H9 (cell line): ENCODE data around the gene NPBWR2. TPM values are rescaled to one million over a fixed set of nuclear protein-coding genes. Genes with fewer than 3 reads are reported as not detected.

Source experiments
- DNase-seq: peaks from one replicate; pipeline ENCODE4 v3.0.0-alpha.2; 2017
- H2AFZ ChIP-seq: one replicate; pipeline ENCODE4 v1.6.1; 2013; ENCODE audit warnings: mild to moderate bottlenecking, low read length, control low read depth, moderate library complexity
- H2AK5ac ChIP-seq: 2 replicates; pipeline ENCODE4 v1.6.1; 2013; ENCODE audit warnings: low read length, control low read depth, mixed read lengths; ENCODE audit not compliant: insufficient read length
- H2BK120ac ChIP-seq: one replicate; pipeline ENCODE4 v1.6.1; 2013; ENCODE audit warnings: low read depth, mild to moderate bottlenecking, low read length, control low read depth, inconsistent platforms; ENCODE audit not compliant: poor library complexity, severe bottlenecking
- H2BK12ac ChIP-seq: 2 replicates; pipeline ENCODE4 v1.6.1; 2013; ENCODE audit warnings: low read length, control low read depth, mixed read lengths, low read depth; ENCODE audit not compliant: insufficient read length
- H2BK15ac ChIP-seq: 2 replicates; pipeline ENCODE4 v1.6.1; 2013; ENCODE audit warnings: low read depth, low read length, control low read depth
- H2BK20ac ChIP-seq: one replicate; pipeline ENCODE4 v1.6.1; 2013; ENCODE audit warnings: low read depth, mild to moderate bottlenecking, low read length, control low read depth, inconsistent platforms; ENCODE audit not compliant: poor library complexity, severe bottlenecking
- H2BK5ac ChIP-seq: 2 replicates; pipeline ENCODE4 v1.6.1; 2013; ENCODE audit warnings: low read length, control low read depth, mixed read lengths; ENCODE audit not compliant: insufficient read length
- H3K14ac ChIP-seq: 2 replicates; pipeline ENCODE4 v1.6.1; 2013; ENCODE audit warnings: low read length, control low read depth; ENCODE audit not compliant: insufficient read depth
- H3K18ac ChIP-seq: 2 replicates; pipeline ENCODE4 v1.6.1; 2013; ENCODE audit warnings: low read depth, mild to moderate bottlenecking, mixed read lengths, low read length, control low read depth; ENCODE audit not compliant: insufficient read length
- H3K23ac ChIP-seq: 2 replicates; pipeline ENCODE4 v1.6.1; 2013; ENCODE audit warnings: low read length, control low read depth, mixed read lengths, low read depth; ENCODE audit not compliant: insufficient read length
- H3K23me2 ChIP-seq: 2 replicates; pipeline ENCODE4 v1.6.1; 2013; ENCODE audit warnings: low read depth, mild to moderate bottlenecking, mixed read lengths, low read length, control low read depth; ENCODE audit not compliant: insufficient read length, poor library complexity, severe bottlenecking
- H3K27ac ChIP-seq: 2 replicates; pipeline ENCODE4 v1.5.1; 2013; ENCODE audit warnings: low read length, control low read depth, mixed read lengths, low read depth; ENCODE audit not compliant: insufficient read length
- H3K27me3 ChIP-seq: 2 replicates; pipeline ENCODE4 v1.6.1; 2013; ENCODE audit warnings: low read length, control low read depth, inconsistent platforms; ENCODE audit not compliant: insufficient read depth
- H3K4ac ChIP-seq: 2 replicates; pipeline ENCODE4 v1.6.1; 2013; ENCODE audit warnings: low read depth, mild to moderate bottlenecking, control low read depth, inconsistent platforms, low read length, moderate library complexity
- H3K4me1 ChIP-seq: 2 replicates; pipeline ENCODE4 v1.6.1; 2013; ENCODE audit warnings: low read length, control low read depth, inconsistent platforms; ENCODE audit not compliant: insufficient read depth
- H3K4me2 ChIP-seq: 2 replicates; pipeline ENCODE4 v1.6.1; 2013; ENCODE audit warnings: low read length, control low read depth, mixed read lengths; ENCODE audit not compliant: insufficient read length, insufficient read depth
- H3K56ac ChIP-seq: 2 replicates; pipeline ENCODE4 v1.6.1; 2013; ENCODE audit warnings: low read depth, mild to moderate bottlenecking, mixed read lengths, low read length, control low read depth; ENCODE audit not compliant: insufficient read length
- H3K79me1 ChIP-seq: 2 replicates; pipeline ENCODE4 v1.6.1; 2013; ENCODE audit warnings: low read depth, mild to moderate bottlenecking, moderate library complexity, low read length, control low read depth, inconsistent platforms; ENCODE audit not compliant: insufficient read depth, poor library complexity, severe bottlenecking
- H3K79me2 ChIP-seq: 2 replicates; pipeline ENCODE4 v1.6.1; 2013; ENCODE audit warnings: low read length, control low read depth, inconsistent platforms; ENCODE audit not compliant: insufficient read depth
- H3K9ac ChIP-seq: 2 replicates; pipeline ENCODE4 v1.6.1; 2013; ENCODE audit warnings: low read length, control low read depth, mixed read lengths; ENCODE audit not compliant: insufficient read length; ENCODE audit errors: extremely low read depth
- H3K9me3 ChIP-seq: one replicate; pipeline ENCODE4 v1.6.1; 2013; ENCODE audit warnings: low read depth, low read length, inconsistent platforms; ENCODE audit not compliant: control insufficient read depth
- H3T11ph ChIP-seq: one replicate; pipeline ENCODE4 v1.6.1; 2013; ENCODE audit warnings: mild to moderate bottlenecking, low read length, control low read depth, inconsistent platforms
- H4K20me1 ChIP-seq: one replicate; pipeline ENCODE4 v1.6.1; 2013; ENCODE audit not compliant: control insufficient read depth, insufficient read length, insufficient read depth
- H4K5ac ChIP-seq: 2 replicates; pipeline ENCODE4 v1.6.1; 2013; ENCODE audit warnings: low read depth, mild to moderate bottlenecking, mixed read lengths, low read length, control low read depth; ENCODE audit not compliant: insufficient read length
- H4K8ac ChIP-seq: replicated peaks from 2 replicates; pipeline ENCODE4 v1.6.1; 2013; ENCODE audit warnings: low read length, control low read depth, mixed read lengths, low read depth; ENCODE audit not compliant: insufficient read length
- H4K91ac ChIP-seq: 2 replicates; pipeline ENCODE4 v1.6.1; 2013; ENCODE audit warnings: low read depth, mild to moderate bottlenecking, moderate library complexity, mixed read lengths, low read length, control low read depth; ENCODE audit not compliant: insufficient read length
- H3K27ac Mint-ChIP-seq, 3 experiments: 2 replicates in 2 of 3; 3 replicates in 1 of 3; pipeline ENCODE4 v1.8.0; 2020 to 2021; ENCODE audit warnings: mixed read lengths in 3 of 3, mild to moderate bottlenecking in 1 of 3, moderate library complexity in 1 of 3
- H3K27me3 Mint-ChIP-seq: 2 replicates; pipeline ENCODE4 v1.8.0; 2021; ENCODE audit warnings: low read depth, mild to moderate bottlenecking, moderate library complexity, mixed read lengths
- H3K36me3 Mint-ChIP-seq, 3 experiments: 2 replicates in 2 of 3; 3 replicates in 1 of 3; pipeline ENCODE4 v1.8.0; 2020 to 2021; ENCODE audit warnings: low read depth in 3 of 3, mixed read lengths in 3 of 3; ENCODE audit not compliant: insufficient read depth in 1 of 3
- H3K4me1 Mint-ChIP-seq, 2 experiments: 2 replicates each; pipeline ENCODE4 v1.8.0; 2020; ENCODE audit warnings: mixed read lengths in 2 of 2
- H3K4me3 Mint-ChIP-seq, 2 experiments: 2 replicates in 1 of 2; 3 replicates in 1 of 2; pipeline ENCODE4 v1.8.0; 2020 to 2021; ENCODE audit warnings: mild to moderate bottlenecking in 2 of 2, mixed read lengths in 2 of 2, moderate library complexity in 1 of 2
- H3K9me3 Mint-ChIP-seq, 2 experiments: 2 replicates in 1 of 2; 3 replicates in 1 of 2; pipeline ENCODE4 v1.8.0; 2020; ENCODE audit warnings: mild to moderate bottlenecking in 2 of 2, mixed read lengths in 2 of 2, moderate library complexity in 1 of 2
- WGBS: extraction: QIAGEN DNeasy Blood & Tissue Kit; methylation state at CpG from one replicate; pipeline ENCODE4 v1.1.7; 2013; ENCODE audit warnings: missing lambda C conversion rate, low lambda C conversion rate, mixed read lengths; ENCODE audit not compliant: insufficient read length; ENCODE audit errors: extremely low coverage; 5-methylcytosine and 5-hydroxymethylcytosine counted together
- total RNA-seq: library from RNA; stranded (reverse); gene quantifications from 2 replicates; pipeline ENCODE4 v1.2.1, GENCODE V29; 2021
- TF ChIP-seq, protein P1 (sequence below): fragments of 200-600 bp; sonication (generic); conservative IDR thresholded peaks from 3 replicates; pipeline ENCODE4 v1.8.0; 2021; ENCODE audit warnings: antibody characterized with exemption, mild to moderate bottlenecking

The NPBWR2 gene
- total RNA-seq, 1 experiment from 2014 or later, result not detected

DNA sequence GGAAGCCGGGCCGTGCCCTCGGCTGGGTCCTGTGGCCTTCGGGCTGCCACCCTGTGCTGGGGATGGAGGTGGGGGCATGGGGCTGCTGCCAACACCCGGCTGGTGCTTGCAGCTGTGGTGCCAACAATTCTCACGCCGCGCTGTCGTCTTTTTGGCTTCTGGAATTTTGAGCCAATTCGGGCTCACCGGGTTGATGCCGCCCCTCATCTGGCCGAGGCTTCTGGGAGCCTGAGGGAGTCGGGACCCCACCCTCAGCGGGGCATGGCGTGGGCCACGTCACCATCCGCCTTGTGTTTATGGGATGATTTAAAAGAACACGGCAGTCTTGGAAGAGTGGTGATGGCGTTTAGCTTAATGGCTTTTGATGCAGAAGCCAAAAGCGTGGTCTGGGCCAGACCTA is 8.7 kb upstream of the NPBWR2 start:
- H3K36me3 Mint-ChIP-seq, result no peaks in the 10 kb centered on the region
- peaks cover 4 to 5% of the 10 kb centered on the region in 2 experiments; a peak in 3 of 4 replicates for H3K4me1 Mint-ChIP-seq
- Histone ChIP-seq H4K8ac (no peak overlapping the region), H2AFZ (no peak overlapping the region), H3K23ac (no peak overlapping the region), H3K9ac (no peak overlapping the region), H2BK5ac (no peak overlapping the region), H3K23me2 (no peaks in the 10 kb centered on the region), H3K79me1 (no peaks in the 10 kb centered on the region), H3K79me2 (no peaks in the 10 kb centered on the region), H2BK12ac (no peak overlapping the region), H2BK20ac (no peak overlapping the region), H2BK120ac (no peak overlapping the region), H3K4ac (no peak overlapping the region), H4K20me1 (peaks cover 3% of the 10 kb centered on the region), H2BK15ac (no peak overlapping the region), H3K14ac (no peak overlapping the region), H4K5ac (no peak overlapping the region), H3K56ac (no peak overlapping the region), H3K9me3 (no peaks in the 10 kb centered on the region), H4K91ac (no peak overlapping the region), H3K4me1 (no peaks in the 10 kb centered on the region), H3K18ac (no peak overlapping the region), H3K27me3 (no peaks in the 10 kb centered on the region), H3K27ac (no peak overlapping the region), H3T11ph (no peak overlapping the region), H2AK5ac (no peak overlapping the region), H3K4me2 (no peak overlapping the region)
- no CpG with 5 or more reads among the region's 21 CpGs for WGBS
- H3K27me3 Mint-ChIP-seq, result 0 out of 2 replicates have a peak, but pooled peaks cover 2% of the 10 kb centered on the region
- H3K27ac Mint-ChIP-seq, result no peak overlapping the region; a peak in 1 of 7 replicates
- no peak for DNase-seq
- no peaks in the 10 kb centered on the region; a peak in 1 of 5 replicates for H3K9me3 Mint-ChIP-seq
- TF ChIP-seq, protein P1, sequence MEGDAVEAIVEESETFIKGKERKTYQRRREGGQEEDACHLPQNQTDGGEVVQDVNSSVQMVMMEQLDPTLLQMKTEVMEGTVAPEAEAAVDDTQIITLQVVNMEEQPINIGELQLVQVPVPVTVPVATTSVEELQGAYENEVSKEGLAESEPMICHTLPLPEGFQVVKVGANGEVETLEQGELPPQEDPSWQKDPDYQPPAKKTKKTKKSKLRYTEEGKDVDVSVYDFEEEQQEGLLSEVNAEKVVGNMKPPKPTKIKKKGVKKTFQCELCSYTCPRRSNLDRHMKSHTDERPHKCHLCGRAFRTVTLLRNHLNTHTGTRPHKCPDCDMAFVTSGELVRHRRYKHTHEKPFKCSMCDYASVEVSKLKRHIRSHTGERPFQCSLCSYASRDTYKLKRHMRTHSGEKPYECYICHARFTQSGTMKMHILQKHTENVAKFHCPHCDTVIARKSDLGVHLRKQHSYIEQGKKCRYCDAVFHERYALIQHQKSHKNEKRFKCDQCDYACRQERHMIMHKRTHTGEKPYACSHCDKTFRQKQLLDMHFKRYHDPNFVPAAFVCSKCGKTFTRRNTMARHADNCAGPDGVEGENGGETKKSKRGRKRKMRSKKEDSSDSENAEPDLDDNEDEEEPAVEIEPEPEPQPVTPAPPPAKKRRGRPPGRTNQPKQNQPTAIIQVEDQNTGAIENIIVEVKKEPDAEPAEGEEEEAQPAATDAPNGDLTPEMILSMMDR, result no peak
- peak overlapping the region in 1 of 2 experiments; percentile 24; a peak in 1 of 5 replicates for H3K4me3 Mint-ChIP-seq
